Hepatocyte (in vitro differentiated cells): Measurements from ENCODE around the gene NDST3.

Experiments
- EZH2 ChIP-seq: fragments of 200-600 bp; sonication (generic); IDR thresholded peaks from 2 replicates; pipeline ENCODE4 v1.6.1; 2016; ENCODE audit warnings: antibody characterized with exemption, mild to moderate bottlenecking, borderline replicate concordance
- TF ChIP-seq, protein P1 (sequence below): fragments of 200-600 bp; sonication (generic); IDR thresholded peaks from 2 replicates; pipeline ENCODE4 v1.5.1; 2016; ENCODE audit warnings: antibody characterized with exemption, mild to moderate bottlenecking; ENCODE audit not compliant: poor library complexity

- TF ChIP-seq, protein P1, sequence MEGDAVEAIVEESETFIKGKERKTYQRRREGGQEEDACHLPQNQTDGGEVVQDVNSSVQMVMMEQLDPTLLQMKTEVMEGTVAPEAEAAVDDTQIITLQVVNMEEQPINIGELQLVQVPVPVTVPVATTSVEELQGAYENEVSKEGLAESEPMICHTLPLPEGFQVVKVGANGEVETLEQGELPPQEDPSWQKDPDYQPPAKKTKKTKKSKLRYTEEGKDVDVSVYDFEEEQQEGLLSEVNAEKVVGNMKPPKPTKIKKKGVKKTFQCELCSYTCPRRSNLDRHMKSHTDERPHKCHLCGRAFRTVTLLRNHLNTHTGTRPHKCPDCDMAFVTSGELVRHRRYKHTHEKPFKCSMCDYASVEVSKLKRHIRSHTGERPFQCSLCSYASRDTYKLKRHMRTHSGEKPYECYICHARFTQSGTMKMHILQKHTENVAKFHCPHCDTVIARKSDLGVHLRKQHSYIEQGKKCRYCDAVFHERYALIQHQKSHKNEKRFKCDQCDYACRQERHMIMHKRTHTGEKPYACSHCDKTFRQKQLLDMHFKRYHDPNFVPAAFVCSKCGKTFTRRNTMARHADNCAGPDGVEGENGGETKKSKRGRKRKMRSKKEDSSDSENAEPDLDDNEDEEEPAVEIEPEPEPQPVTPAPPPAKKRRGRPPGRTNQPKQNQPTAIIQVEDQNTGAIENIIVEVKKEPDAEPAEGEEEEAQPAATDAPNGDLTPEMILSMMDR, result no peak
- TF ChIP-seq EZH2, result no peak
These were observed 121.2 kb downstream of the NDST3 start for GRCh38 chr4:118155516-118155915.
